GM23338 (cell line): ENCODE measurements around the gene KRT81. TPM values are rescaled to one million over a fixed set of nuclear protein-coding genes. Genes with fewer than 3 reads are reported as not detected.
"Not testable (repeated sequence)": the region's sequence is repeated elsewhere in the genome, so short reads cannot be mapped to it uniquely, and the experiment has no call there.

Experiments used
- ATAC-seq: fragments of 200-7000 bp; cut with Tn5 transposase; 3 replicates; pipeline ENCODE4 v1.9.1; 2020
- DNase-seq: peaks from one replicate; pipeline ENCODE4 v3.0.0-alpha.2; 2015; ENCODE audit warnings: low spot score
- H2AFZ ChIP-seq: fragments of 200-600 bp; sonication (generic); 2 replicates; pipeline ENCODE4 v1.8.0; 2016; ENCODE audit warnings: antibody characterized with exemption, mild to moderate bottlenecking, moderate library complexity
- H3F3A ChIP-seq: fragments of 200-600 bp; sonication (generic); replicated peaks from 2 replicates; pipeline ENCODE4 v1.8.0; 2017; ENCODE audit warnings: antibody characterized with exemption, mixed run types, low read depth
- H3K27ac ChIP-seq: fragments of 200-600 bp; sonication (generic); 2 replicates; pipeline ENCODE4 v1.6.1; 2016; ENCODE audit warnings: low read depth
- H3K27me3 ChIP-seq: fragments of 200-600 bp; sonication (generic); 2 replicates; pipeline ENCODE4 v1.8.0; 2016; ENCODE audit warnings: mild to moderate bottlenecking, mixed run types, moderate library complexity; ENCODE audit not compliant: insufficient read depth
- H3K36me3 ChIP-seq: fragments of 200-600 bp; sonication (generic); 2 replicates; pipeline ENCODE4 v1.8.0; 2016; ENCODE audit warnings: mild to moderate bottlenecking; ENCODE audit not compliant: insufficient read depth
- H3K4me1 ChIP-seq: fragments of 200-600 bp; sonication (generic); 2 replicates; pipeline ENCODE4 v1.8.0; 2016; ENCODE audit warnings: mild to moderate bottlenecking, moderate library complexity; ENCODE audit not compliant: insufficient read depth
- H3K4me2 ChIP-seq: fragments of 200-600 bp; sonication (generic); 2 replicates; pipeline ENCODE4 v1.7.1; 2017; ENCODE audit warnings: mixed run types
- H3K4me3 ChIP-seq: fragments of 200-600 bp; sonication (generic); 2 replicates; pipeline ENCODE4 v1.6.1; 2016; ENCODE audit warnings: mixed run types
- H3K79me2 ChIP-seq: fragments of 200-600 bp; sonication (generic); replicated peaks from 2 replicates; pipeline ENCODE4 v1.8.0; 2017; ENCODE audit warnings: mild to moderate bottlenecking; ENCODE audit not compliant: insufficient read depth
- H3K9me2 ChIP-seq: fragments of 200-600 bp; sonication (generic); 2 replicates; pipeline ENCODE4 v1.8.0; 2017; ENCODE audit not compliant: insufficient read depth
- H4K20me1 ChIP-seq: fragments of 200-600 bp; sonication (generic); replicated peaks from 2 replicates; pipeline ENCODE4 v1.8.0; 2017; ENCODE audit warnings: mild to moderate bottlenecking; ENCODE audit not compliant: insufficient read depth
- H3K27ac Mint-ChIP-seq: 2 replicates; pipeline ENCODE4 v1.8.0; 2020; ENCODE audit warnings: inconsistent platforms, mild to moderate bottlenecking, moderate library complexity, mixed read lengths
- H3K27me3 Mint-ChIP-seq: 3 replicates; pipeline ENCODE4 v1.8.0; 2022; ENCODE audit warnings: low read depth, mild to moderate bottlenecking, moderate library complexity, mixed read lengths, inconsistent platforms; ENCODE audit not compliant: insufficient read depth, poor library complexity
- H3K36me3 Mint-ChIP-seq: 3 replicates; pipeline ENCODE4 v1.8.0; 2021; ENCODE audit warnings: low read depth, mild to moderate bottlenecking, inconsistent platforms, moderate library complexity, mixed read lengths
- H3K4me1 Mint-ChIP-seq: 3 replicates; pipeline ENCODE4 v1.8.0; 2020; ENCODE audit warnings: mild to moderate bottlenecking, inconsistent platforms, mixed read lengths
- H3K4me3 Mint-ChIP-seq: 3 replicates; pipeline ENCODE4 v1.8.0; 2021; ENCODE audit warnings: moderate library complexity, mild to moderate bottlenecking, inconsistent platforms, mixed read lengths
- H3K9me3 Mint-ChIP-seq: 3 replicates; pipeline ENCODE4 v1.8.0; 2020; ENCODE audit warnings: moderate library complexity, mild to moderate bottlenecking, inconsistent platforms, mixed read lengths
- EZH2 ChIP-seq: fragments of 200-600 bp; sonication (generic); IDR thresholded peaks from one replicate; pipeline ENCODE4 v1.8.0; 2017; ENCODE audit warnings: antibody characterized with exemption, mild to moderate bottlenecking, low read depth; ENCODE audit not compliant: unreplicated experiment
- EZH2phosphoT487 ChIP-seq: fragments of 200-600 bp; sonication (generic); IDR thresholded peaks from one replicate; pipeline ENCODE4 v1.8.1; 2018; ENCODE audit warnings: antibody characterized with exemption; ENCODE audit not compliant: unreplicated experiment
- POLR2AphosphoS5 ChIP-seq: IDR thresholded peaks from 2 replicates; pipeline ENCODE4 v1.6.1; 2016; ENCODE audit warnings: antibody characterized with exemption, low read depth
- STAT1 ChIP-seq: IDR thresholded peaks from one replicate; pipeline ENCODE4 v1.6.1; 2016; ENCODE audit warnings: antibody characterized with exemption; ENCODE audit not compliant: unreplicated experiment
- ZNF114 ChIP-seq: fragments of 250-450 bp; sonication (Bioruptor Pico); IDR thresholded peaks from 2 replicates; pipeline ENCODE4 v1.5.0; 2020; ENCODE audit warnings: mild to moderate bottlenecking, moderate library complexity
- ZNF331 ChIP-seq: fragments of 250-450 bp; sonication (Bioruptor Pico); IDR thresholded peaks from 2 replicates; pipeline ENCODE4 v1.5.0; 2020; ENCODE audit warnings: low read depth, mild to moderate bottlenecking, moderate library complexity
- polyA plus RNA-seq: library from polyadenylated mRNA; unstranded; fragments of >200 nt; fragmentation: Nextera tagmentation; extraction: Ambion mirVana; gene quantifications from 2 replicates; pipeline ENCODE4 v1.2.1, GENCODE V29; 2016
- total RNA-seq: library from RNA; depleted of rRNA; stranded (reverse); fragments of >200 nt; shearing (Covaris generic); gene quantifications from 2 replicates; pipeline ENCODE4 v1.2.3, GENCODE V29; 2014
- TF ChIP-seq, protein P1 (sequence below): IDR thresholded peaks from one replicate; pipeline ENCODE4 v1.6.1; 2018; ENCODE audit warnings: antibody characterized with exemption; ENCODE audit not compliant: unreplicated experiment
- TF ChIP-seq, protein P2 (sequence below), 2 experiments: fragments of 200-600 bp in 1 of 2; sonication (generic) in 1 of 2; conservative IDR thresholded peaks; 2 replicates each; pipeline versions ENCODE4 v1.5.1 to v1.6.1; 2016 to 2017; ENCODE audit warnings: antibody characterized with exemption in 2 of 2, low read depth in 2 of 2, mild to moderate bottlenecking in 2 of 2, moderate library complexity in 1 of 2
- TF ChIP-seq, protein P3 (sequence below): IDR thresholded peaks from 2 replicates; pipeline ENCODE4 v1.6.1; 2016; ENCODE audit warnings: antibody characterized with exemption

KRT81 gene
- total and polyA plus RNA-seq, 2 experiments from 2014 or later = not detected

DNA sequence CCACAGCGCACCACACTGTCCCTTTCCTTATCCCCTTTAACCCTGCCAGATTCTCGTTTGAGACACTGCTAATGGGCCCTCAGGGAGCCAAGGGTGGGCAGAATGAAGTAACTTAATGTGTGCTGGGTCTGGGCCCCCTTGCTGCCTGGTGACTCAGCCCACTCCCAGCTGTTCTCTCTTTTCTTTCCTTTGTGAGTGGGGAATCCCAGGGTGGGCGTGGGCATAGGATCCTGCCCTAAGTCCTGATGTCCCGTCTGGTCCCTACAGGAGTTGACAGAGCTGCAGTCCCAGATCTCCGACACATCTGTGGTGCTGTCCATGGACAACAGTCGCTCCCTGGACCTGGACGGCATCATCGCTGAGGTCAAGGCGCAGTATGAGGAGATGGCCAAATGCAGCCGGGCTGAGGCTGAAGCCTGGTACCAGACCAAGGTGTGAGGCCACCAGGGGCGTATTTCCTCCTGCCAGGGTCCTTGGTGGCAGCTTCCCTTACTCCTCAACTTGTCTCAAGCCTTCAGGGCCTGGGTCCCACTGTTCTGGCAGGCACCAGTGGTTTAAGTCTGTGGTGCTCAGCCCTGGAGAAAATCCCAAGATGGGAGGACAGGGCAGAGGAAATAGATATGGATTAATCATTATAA is 50.0 kb downstream of the KRT81 start:
- Histone ChIP-seq H2AFZ (no peak overlapping the region), H4K20me1 (no peaks in the 10 kb centered on the region), H3K9me2 (0 out of 2 replicates have a peak, but pooled peaks cover 5% of the 10 kb centered on the region), H3K4me1 (peaks cover 14% of the 10 kb centered on the region), H3K27ac (no peak overlapping the region), H3K27me3 (no peaks in the 10 kb centered on the region), H3K4me2 (no peak overlapping the region), H3K4me3 (no peak overlapping the region), H3K36me3 (no peaks in the 10 kb centered on the region), H3F3A (no peaks in the 10 kb centered on the region), H3K79me2 (no peaks in the 10 kb centered on the region)
- no peak overlapping the region for H3K4me3 Mint-ChIP-seq
- peaks cover 34% of the 10 kb centered on the region for H3K4me1 Mint-ChIP-seq
- H3K27me3 Mint-ChIP-seq = peaks cover 15% of the 10 kb centered on the region
- DNase-seq = peak; percentile 35
- H3K36me3 Mint-ChIP-seq = peaks cover 8% of the 10 kb centered on the region; the same call in 1 of the 3 replicates
- TF ChIP-seq, protein P1, sequence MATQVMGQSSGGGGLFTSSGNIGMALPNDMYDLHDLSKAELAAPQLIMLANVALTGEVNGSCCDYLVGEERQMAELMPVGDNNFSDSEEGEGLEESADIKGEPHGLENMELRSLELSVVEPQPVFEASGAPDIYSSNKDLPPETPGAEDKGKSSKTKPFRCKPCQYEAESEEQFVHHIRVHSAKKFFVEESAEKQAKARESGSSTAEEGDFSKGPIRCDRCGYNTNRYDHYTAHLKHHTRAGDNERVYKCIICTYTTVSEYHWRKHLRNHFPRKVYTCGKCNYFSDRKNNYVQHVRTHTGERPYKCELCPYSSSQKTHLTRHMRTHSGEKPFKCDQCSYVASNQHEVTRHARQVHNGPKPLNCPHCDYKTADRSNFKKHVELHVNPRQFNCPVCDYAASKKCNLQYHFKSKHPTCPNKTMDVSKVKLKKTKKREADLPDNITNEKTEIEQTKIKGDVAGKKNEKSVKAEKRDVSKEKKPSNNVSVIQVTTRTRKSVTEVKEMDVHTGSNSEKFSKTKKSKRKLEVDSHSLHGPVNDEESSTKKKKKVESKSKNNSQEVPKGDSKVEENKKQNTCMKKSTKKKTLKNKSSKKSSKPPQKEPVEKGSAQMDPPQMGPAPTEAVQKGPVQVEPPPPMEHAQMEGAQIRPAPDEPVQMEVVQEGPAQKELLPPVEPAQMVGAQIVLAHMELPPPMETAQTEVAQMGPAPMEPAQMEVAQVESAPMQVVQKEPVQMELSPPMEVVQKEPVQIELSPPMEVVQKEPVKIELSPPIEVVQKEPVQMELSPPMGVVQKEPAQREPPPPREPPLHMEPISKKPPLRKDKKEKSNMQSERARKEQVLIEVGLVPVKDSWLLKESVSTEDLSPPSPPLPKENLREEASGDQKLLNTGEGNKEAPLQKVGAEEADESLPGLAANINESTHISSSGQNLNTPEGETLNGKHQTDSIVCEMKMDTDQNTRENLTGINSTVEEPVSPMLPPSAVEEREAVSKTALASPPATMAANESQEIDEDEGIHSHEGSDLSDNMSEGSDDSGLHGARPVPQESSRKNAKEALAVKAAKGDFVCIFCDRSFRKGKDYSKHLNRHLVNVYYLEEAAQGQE = no peak
- TF ChIP-seq, protein P2, sequence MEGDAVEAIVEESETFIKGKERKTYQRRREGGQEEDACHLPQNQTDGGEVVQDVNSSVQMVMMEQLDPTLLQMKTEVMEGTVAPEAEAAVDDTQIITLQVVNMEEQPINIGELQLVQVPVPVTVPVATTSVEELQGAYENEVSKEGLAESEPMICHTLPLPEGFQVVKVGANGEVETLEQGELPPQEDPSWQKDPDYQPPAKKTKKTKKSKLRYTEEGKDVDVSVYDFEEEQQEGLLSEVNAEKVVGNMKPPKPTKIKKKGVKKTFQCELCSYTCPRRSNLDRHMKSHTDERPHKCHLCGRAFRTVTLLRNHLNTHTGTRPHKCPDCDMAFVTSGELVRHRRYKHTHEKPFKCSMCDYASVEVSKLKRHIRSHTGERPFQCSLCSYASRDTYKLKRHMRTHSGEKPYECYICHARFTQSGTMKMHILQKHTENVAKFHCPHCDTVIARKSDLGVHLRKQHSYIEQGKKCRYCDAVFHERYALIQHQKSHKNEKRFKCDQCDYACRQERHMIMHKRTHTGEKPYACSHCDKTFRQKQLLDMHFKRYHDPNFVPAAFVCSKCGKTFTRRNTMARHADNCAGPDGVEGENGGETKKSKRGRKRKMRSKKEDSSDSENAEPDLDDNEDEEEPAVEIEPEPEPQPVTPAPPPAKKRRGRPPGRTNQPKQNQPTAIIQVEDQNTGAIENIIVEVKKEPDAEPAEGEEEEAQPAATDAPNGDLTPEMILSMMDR (conservative IDR thresholded peaks at IDR 0.05; ENCODE audit: low read depth in 2 of 2) = peak; percentile 21 to 40; a peak in 1 of 4 replicates
- H3K27ac Mint-ChIP-seq = no peak overlapping the region
- no peaks in the 10 kb centered on the region for H3K9me3 Mint-ChIP-seq
- ATAC-seq = peak; percentile 24

DNA sequence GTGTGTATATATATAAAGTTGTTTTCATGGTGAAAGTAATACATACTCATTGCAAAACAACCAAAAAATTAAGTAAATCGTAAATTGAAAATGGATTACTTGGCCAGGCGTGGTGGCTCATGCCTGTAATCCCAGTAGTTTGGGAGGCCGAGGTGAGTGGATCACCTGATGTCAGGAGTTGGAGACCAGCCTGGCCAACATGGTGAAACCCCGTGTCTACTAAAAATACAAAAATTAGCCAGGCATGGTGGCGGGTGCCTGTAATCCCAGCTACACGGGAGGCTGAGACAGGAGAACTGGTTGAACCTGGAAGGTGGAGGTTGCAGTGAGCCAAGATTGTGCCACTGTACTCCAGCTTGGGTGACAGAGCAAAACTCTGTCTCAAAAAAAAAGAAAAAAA is 51.1 kb downstream of the KRT81 start:
- not testable (repeated sequence) for H3K27ac Mint-ChIP-seq

DNA sequence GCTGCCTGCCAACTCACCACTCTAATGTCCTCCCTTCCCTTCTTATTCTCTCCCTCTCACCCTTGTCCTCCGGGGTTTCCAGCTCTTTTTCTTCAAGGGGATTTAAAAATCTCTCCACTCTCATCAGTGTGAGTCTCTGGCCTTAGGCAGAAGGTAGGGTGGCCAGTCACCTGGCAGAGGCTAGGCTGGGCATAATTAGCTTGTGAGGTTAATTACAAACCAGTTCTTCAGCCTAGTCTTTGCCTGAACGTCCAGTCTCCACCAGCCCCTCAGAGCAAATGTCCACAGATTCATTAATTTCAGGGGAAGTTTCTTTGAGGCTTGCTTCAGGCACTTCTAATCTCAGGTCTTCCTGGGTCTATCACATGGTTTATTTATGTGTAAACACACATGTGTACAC is 51.6 kb downstream of the KRT81 start:
- no peak overlapping the region for H3K4me3 Mint-ChIP-seq
- 0 out of 2 replicates have a peak, but pooled peaks cover 5% of the 10 kb centered on the region for H3K9me2 ChIP-seq
- no peak overlapping the region for H3K27ac ChIP-seq
- no peak for ATAC-seq
- H3F3A ChIP-seq = no peaks in the 10 kb centered on the region
- H2AFZ ChIP-seq = no peak overlapping the region
- H3K4me2 ChIP-seq = no peak overlapping the region
- H4K20me1 ChIP-seq = no peaks in the 10 kb centered on the region
- 0 out of 2 replicates have a peak, but pooled peaks cover under 1% of the 10 kb centered on the region for H3K27me3 ChIP-seq
- H3K27me3 Mint-ChIP-seq = peaks cover 23% of the 10 kb centered on the region
- peaks cover 16% of the 10 kb centered on the region for H3K4me1 ChIP-seq
- H3K4me3 ChIP-seq = no peak overlapping the region
- DNase-seq = no peak
- peaks cover 14% of the 10 kb centered on the region for H3K36me3 Mint-ChIP-seq
- no peak overlapping the region for H3K27ac Mint-ChIP-seq
- H3K9me3 Mint-ChIP-seq = no peaks in the 10 kb centered on the region
- H3K4me1 Mint-ChIP-seq = peaks cover 36% of the 10 kb centered on the region
- no peaks in the 10 kb centered on the region for H3K79me2 ChIP-seq
- H3K36me3 ChIP-seq = no peaks in the 10 kb centered on the region
- TF ChIP-seq, protein P2 (conservative IDR thresholded peaks at IDR 0.05; ENCODE audit: low read depth in 2 of 2) = no peak
- TF ChIP-seq STAT1 (no peak), ZNF114 (CRISPR knock-in tag) (no peak), ZNF331 (no peak), EZH2 (no peak), POLR2AphosphoS5 (no peak), EZH2phosphoT487 (no peak)
- TF ChIP-seq, protein P3, sequence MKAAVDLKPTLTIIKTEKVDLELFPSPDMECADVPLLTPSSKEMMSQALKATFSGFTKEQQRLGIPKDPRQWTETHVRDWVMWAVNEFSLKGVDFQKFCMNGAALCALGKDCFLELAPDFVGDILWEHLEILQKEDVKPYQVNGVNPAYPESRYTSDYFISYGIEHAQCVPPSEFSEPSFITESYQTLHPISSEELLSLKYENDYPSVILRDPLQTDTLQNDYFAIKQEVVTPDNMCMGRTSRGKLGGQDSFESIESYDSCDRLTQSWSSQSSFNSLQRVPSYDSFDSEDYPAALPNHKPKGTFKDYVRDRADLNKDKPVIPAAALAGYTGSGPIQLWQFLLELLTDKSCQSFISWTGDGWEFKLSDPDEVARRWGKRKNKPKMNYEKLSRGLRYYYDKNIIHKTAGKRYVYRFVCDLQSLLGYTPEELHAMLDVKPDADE = no peak

More for the DNA sequence above, 51.1 kb downstream of the KRT81 start:
- H3K4me3 ChIP-seq, ATAC-seq, H3K4me3 Mint-ChIP-seq, H3F3A ChIP-seq, H3K9me3 Mint-ChIP-seq, H3K27me3 ChIP-seq, H4K20me1 ChIP-seq, H3K36me3 ChIP-seq, H3K9me2 ChIP-seq, H3K79me2 ChIP-seq, H2AFZ ChIP-seq, H3K4me2 ChIP-seq, H3K27ac ChIP-seq, DNase-seq: not testable (repeated sequence)
- peaks cover 14% of the 10 kb centered on the region for H3K4me1 ChIP-seq
- Mint-ChIP-seq H3K36me3 (peaks cover 14% of the 10 kb centered on the region), H3K27me3 (peaks cover 20% of the 10 kb centered on the region), H3K4me1 (peaks cover 36% of the 10 kb centered on the region)
